HK-2 (cell line): ENCODE data around the gene CCDC9.
"Not testable (repeated sequence)": the region's sequence is repeated elsewhere in the genome, so short reads cannot be mapped to it uniquely, and the experiment has no call there.

Experiments used
- DNase-seq: peaks from one replicate; pipeline ENCODE4 v3.0.0-alpha.2; 2018; ENCODE audit not compliant: unreplicated experiment

The CCDC9 gene

DNA sequence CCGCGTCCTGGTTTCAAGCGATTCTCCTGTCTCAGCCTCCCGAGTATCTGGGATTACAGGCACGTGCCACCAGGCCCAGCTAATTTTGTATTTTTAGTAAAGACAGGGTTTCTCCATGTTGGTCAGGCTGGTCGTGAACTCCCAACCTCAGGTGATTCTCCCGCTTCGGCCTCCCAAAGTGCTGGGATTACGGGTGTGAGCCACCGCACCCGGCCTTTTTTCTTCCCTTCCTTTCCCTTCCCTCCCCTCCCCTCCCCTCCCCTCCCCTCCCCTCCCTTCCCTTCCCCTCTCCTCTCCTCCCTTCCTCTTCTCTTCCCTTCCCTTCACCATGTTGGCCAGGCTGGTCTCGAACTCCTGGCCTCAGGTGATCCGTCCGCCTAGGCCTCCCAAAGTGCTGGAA is 44.5 kb downstream of the CCDC9 start:
- DNase-seq, result not testable (repeated sequence)

DNA sequence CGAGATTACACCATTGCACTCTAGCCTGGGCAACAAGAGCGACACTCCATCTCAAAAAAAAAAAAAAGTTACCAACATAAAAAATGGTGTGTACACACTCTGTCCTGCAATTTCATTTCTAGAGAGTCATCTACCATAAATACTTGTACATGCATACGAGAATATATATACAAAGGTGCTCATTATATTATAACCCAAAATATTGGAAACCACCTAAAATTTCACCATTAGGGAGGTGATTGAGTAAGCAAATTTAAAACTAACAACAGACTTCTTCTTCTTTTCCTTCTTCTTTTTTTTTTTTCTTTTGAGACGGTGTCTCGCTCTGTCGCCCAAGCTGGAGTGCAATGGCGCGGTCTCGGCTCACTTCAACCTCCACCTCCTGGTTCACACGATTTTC is 45.9 kb downstream of the CCDC9 start:
- DNase-seq, result no peak

DNA sequence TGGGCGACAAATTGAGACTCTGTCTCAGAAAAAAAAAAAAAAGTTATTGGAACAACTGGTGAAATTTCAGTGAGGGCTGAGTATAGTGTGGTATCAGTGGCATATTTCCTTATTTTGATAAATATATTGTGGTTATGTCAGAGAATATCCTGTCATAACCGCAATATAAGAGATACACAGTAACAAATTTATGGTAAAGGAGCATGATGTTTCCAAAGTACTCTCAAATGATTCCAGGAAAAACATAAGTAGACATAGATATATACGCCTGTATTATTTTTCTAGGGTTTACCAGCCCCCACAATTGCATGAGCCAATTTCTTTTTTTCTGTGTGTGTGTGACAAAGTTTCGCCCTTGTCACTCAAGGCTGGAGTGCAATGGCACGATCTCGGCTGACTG is 47.6 kb downstream of the CCDC9 start:
- no peak for DNase-seq

DNA sequence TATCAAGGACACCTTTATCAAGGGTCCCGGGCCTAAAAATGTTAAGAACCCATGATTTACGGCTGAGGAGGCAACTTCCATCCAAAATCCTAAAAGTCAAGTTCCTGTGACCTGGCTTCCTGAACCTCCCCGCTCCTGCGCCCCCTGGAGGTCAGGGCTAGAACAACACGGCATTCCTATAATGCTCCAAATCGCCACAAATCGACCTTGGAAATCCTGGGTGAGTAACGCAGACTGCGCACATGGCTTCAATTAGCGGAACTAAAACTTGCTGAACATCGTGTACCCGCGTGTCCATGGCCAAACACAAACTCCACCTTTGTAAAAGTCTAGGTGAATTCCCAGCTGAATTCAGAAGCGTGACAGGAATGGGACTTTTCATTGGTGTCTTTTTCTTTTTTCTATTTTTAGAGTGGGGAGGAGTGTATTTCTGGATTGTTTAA is 49.0 kb downstream of the CCDC9 start:
- DNase-seq, result peak; percentile 86

DNA sequence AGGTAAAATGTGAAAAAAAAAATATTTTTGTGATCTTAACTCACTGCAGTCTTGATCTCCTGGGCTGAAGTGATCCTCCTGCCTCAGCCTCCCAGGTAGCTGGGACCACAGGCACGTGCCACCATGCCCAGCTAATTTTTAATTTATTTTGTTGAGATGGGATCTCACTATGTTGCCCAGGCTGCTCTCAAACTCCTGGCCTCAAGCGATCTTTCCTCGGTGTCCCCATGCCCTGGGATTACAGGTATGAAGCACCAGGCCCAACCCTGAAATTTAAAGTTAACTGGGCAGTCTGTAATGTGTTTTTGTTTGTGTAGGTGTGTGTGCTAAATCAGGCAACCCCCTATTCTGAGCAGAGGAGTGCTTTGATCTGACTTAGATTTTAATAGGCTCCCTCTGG is 50.0 kb downstream of the CCDC9 start:
- DNase-seq, result no peak

DNA sequence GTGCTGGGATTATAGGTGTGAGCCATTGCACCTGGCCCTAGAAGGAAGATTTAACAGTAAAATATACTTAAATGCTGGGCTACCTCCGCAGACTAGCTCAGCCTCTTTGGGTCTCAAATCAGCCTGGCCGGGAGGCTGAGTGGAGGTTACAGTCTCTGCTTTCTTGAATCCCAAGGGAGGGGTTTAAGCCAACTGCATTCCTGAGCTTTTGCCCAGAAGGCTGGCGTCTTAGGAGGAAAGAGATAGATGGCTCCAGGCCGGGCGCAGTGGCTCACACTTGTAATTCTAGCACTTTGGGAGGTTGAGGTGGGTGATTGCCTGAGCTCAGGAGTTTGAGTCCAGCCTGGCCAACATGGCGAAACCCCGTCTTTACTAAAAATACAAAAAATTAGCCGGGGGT is 52.7 kb downstream of the CCDC9 start:
- no peak for DNase-seq

DNA sequence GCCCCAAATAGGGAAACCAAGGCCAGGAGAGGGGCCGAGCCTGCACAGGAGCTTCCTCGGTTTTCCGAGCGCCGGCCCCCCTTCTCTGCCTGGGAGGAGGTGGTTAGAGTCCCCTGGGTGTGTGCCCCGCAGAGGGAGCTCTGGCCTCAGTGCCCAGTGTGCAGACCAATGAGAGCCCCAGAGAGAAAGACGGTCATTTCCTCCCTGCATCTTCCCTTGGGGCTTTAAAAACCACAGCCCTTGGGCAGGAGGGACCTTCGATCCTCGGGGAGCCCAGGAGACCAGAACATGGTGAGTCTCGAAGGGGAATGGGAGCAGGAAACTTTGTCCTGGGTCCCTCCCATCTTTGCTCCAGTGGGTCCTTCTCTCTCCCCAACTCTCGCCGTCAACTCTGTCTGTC is 53.3 kb downstream of the CCDC9 start, which contains the start of gene C5AR1:
TSS of gene C5AR1 (plus strand) at position 254 of the 400 bp plus-strand sequence. CDS start at position 289, 35 bp downstream.
- DNase-seq, result no peak

DNA sequence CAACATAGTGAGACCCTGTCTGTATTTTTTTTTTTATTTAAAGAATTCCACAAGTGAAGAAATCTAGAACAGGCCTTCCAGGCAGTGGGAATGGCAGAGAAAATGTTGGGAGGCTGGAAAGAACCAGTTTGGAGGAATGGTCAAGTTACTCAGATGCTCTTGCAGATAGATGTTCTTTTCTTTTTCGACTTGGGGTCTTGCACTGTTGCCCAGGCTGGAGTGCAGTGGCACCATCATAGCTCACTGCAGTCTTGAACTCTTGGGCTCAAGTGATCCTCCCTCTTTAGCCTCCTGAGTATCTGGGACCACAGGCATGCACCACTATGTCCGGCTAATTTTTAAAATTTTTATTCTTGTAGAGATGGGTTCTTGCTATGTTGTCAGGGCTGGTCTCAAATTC is 54.0 kb downstream of the CCDC9 start:
- DNase-seq, result no peak

DNA sequence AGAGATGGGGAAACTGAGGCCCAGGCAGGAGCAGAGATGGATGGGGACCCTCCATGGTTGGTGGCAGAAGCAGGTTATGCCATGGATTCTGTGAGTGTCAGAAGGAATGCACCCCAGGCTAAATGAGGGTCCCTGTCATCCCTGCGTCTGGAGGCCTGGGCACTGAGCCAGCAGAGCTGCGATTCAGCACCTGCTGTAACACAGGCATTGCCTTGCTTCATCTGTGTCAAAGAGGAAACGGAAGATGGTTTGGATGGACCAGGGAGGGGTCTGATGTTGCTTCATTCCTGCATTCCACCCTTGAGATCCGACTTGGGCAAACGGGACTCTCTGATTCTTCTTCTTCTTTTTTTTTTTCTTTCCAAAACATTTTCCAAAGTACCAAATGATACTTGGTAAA is 54.5 kb downstream of the CCDC9 start:
- no peak for DNase-seq

DNA sequence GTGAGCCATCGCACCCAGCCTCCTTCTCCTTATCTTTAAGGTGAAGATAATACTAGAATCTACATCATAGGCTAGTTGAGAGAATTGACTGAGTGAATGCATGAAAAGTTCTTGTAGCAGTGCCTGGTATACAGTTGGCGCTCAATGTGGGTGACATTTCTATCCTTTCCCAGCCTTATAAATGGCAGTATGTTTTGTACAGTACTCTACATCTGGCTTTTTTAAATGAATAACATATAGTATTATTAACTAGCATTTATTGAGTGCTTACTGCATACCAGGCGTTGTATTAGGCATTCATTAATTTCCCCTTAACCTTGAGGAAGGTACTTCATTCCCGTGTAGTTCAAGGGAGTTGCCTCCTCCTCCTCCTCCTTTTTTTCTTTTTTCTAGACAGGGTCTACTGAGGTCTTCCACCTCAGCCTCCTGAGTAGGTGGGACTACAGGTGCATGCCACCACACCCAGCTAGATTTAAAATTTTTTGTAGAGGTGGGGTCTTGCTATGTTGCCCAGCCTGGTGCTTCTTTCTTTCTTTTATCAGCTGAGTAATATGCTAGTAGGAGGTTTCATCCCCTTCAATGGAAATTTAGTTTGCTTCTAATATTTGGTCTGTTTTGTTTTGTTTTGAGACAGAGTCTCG is 56.2 kb downstream of the CCDC9 start:
- no peak for DNase-seq

DNA sequence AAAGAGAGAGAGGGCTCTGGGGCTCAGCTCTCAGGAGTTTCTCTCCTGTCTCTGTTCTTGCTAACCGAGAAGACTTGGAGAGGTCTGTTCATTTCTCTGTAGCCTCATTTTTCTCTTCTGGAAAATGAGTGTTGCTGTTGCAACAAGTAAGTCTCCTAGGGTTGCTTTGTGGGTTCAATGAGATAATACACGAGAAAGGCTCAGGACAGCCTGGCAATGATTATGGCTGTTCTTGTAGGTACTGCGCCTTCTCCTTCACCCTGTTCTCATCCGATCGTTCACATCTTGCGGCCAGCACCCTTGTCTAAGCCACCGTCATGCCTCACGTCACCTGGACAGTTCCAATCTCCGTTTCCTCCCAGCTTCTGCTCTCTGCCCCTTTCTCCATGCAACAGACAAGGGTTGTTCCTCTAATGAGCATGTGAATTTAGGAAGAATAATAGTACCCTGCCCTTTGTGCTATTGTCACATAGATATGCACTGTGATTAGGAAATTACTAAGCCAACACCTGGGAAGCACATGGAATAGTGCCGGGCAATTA is 57.5 kb downstream of the CCDC9 start:
- DNase-seq, result no peak

DNA sequence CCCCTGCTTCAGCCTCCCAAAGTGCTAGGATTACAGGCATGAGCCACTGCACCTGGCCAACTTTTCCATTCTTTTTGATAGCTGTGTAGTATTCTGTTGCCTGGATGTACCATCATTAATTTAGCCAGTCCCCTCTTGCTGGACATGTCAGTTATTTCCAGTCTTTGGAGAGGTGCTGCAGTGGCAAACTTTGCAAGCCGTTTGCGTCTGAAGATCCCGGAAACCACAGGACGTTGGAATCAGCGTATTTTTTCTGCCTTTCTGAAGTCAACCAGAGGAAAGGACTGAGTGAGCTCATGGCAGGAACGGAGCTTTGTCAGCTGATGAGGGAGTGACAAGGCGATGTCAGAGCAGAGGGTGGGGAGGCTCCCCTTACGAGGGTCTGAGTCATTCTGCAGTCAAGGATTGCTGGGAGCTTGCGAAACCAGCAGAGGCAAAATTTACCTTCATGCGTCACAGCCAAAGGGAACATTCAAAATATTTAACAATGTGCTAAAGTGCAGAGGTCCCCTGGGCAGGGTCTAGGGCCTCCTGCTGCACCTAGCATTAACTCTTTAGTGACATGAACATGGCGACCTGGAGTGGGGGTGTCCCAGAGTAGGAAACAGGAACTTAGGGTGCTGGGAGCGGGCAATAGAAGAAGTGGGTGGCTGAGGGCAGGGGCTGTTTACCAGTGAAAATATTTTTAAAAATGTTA is 58.9 kb downstream of the CCDC9 start:
- peak; percentile 78 for DNase-seq

DNA sequence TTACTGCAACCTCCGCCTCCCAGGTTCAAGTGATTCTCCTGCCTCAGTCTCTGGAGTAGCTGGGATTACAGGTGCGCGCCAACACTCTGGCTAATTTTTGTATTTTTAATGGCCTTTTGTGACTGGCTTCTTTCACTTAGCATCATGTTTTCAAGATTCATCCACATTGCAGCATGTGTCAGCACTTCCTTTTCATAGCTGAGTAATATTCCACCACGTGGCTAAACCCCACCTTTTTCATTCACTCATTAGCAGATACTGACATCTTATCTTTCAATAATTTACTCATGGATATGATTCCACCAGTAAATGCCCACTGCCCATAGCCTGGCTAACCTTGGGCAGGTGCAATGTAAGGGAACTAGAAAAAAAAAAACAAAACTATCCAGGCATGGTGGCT is 60.2 kb downstream of the CCDC9 start:
- no peak for DNase-seq

DNA sequence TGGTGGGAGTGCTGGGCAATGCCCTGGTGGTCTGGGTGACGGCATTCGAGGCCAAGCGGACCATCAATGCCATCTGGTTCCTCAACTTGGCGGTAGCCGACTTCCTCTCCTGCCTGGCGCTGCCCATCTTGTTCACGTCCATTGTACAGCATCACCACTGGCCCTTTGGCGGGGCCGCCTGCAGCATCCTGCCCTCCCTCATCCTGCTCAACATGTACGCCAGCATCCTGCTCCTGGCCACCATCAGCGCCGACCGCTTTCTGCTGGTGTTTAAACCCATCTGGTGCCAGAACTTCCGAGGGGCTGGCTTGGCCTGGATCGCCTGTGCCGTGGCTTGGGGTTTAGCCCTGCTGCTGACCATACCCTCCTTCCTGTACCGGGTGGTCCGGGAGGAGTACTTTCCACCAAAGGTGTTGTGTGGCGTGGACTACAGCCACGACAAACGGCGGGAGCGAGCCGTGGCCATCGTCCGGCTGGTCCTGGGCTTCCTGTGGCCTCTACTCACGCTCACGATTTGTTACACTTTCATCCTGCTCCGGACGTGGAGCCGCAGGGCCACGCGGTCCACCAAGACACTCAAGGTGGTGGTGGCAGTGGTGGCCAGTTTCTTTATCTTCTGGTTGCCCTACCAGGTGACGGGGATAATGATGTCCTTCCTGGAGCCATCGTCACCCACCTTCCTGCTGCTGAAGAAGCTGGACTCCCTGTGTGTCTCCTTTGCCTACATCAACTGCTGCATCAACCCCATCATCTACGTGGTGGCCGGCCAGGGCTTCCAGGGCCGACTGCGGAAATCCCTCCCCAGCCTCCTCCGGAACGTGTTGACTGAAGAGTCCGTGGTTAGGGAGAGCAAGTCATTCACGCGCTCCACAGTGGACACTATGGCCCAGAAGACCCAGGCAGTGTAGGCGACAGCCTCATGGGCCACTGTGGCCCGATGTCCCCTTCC is 63.9 kb downstream of the CCDC9 start:
- DNase-seq, result no peak
